ENCODE data around the gene SARNP. TPM values are rescaled to one million over a fixed set of nuclear protein-coding genes. Genes with fewer than 3 reads are reported as not detected.

The SARNP gene
- total and polyA plus RNA-seq, 4 donors = 19.1 to 34.2 (median 25.6) TPM

- H3K9ac ChIP-seq (ENCODE audit: low read depth in 1 of 2, low read length in 2 of 2) = no peak overlapping the region
- DNase-seq (ENCODE audit: low spot score) = no peak
- no peaks in the 10 kb centered on the region for H3K4me1 ChIP-seq (ENCODE audit: control insufficient read depth in 4 of 4, insufficient read depth in 4 of 4, low read length in 3 of 4)
- H3K4me3 ChIP-seq (ENCODE audit: low read depth in 1 of 3, low read length in 3 of 3) = no peak overlapping the region
- TF ChIP-seq FOXA2 (IDR thresholded peaks at IDR 0.05) = no peak
- no peak for TF ChIP-seq YY1 (IDR thresholded peaks at IDR 0.05)
- no peak for TF ChIP-seq FOXA1 (IDR thresholded peaks at IDR 0.05)
- TF ChIP-seq TAF1 (conservative IDR thresholded peaks at IDR 0.05) = no peak
- TF ChIP-seq JUND (IDR thresholded peaks at IDR 0.05) = no peak
- no peak for TF ChIP-seq ATF3 (IDR thresholded peaks at IDR 0.05)
- TF ChIP-seq ZBTB33 (IDR thresholded peaks at IDR 0.05) = no peak
- TF ChIP-seq REST (IDR thresholded peaks at IDR 0.05) = no peak
- TF ChIP-seq SP1 (IDR thresholded peaks at IDR 0.05) = no peak
- WGBS = 45% methylated on average over 1 of the region's 1 CpG
- H3K36me3 ChIP-seq (ENCODE audit: control insufficient read depth in 4 of 4, insufficient read depth in 3 of 4, low read depth in 1 of 4, low read length in 3 of 4) = no peaks in the 10 kb centered on the region
- no peaks in the 10 kb centered on the region for H3K9me3 ChIP-seq (ENCODE audit: control insufficient read depth in 4 of 4, low read length in 3 of 4)
- H3K27ac ChIP-seq (ENCODE audit: low read depth in 1 of 2, low read length in 2 of 2) = no peak overlapping the region
- no peaks in the 10 kb centered on the region for H3K27me3 ChIP-seq (ENCODE audit: control insufficient read depth in 4 of 4, insufficient read depth in 4 of 4, low read length in 3 of 4)
These were observed 32.9 kb upstream of the SARNP start for GRCh38 chr12:55850401-55850800.

GRCh38 chr12:55849616-55850343 lies 32.3 kb upstream of the SARNP start:
- Histone ChIP-seq H3K9ac (ENCODE audit: low read depth in 1 of 2, low read length in 2 of 2) (no peak overlapping the region), H3K4me3 (ENCODE audit: low read depth in 1 of 3, low read length in 3 of 3) (no peak overlapping the region), H3K9me3 (ENCODE audit: control insufficient read depth in 4 of 4, low read length in 3 of 4) (no peaks in the 10 kb centered on the region), H3K27ac (ENCODE audit: low read depth in 1 of 2, low read length in 2 of 2) (no peak overlapping the region), H3K4me1 (ENCODE audit: control insufficient read depth in 4 of 4, insufficient read depth in 4 of 4, low read length in 3 of 4) (no peaks in the 10 kb centered on the region), H3K36me3 (ENCODE audit: control insufficient read depth in 4 of 4, insufficient read depth in 3 of 4, low read depth in 1 of 4, low read length in 3 of 4) (no peaks in the 10 kb centered on the region), H3K27me3 (ENCODE audit: control insufficient read depth in 4 of 4, insufficient read depth in 4 of 4, low read length in 3 of 4) (no peaks in the 10 kb centered on the region)
- no peak for TF ChIP-seq RAD21 (IDR thresholded peaks at IDR 0.05)
- TF ChIP-seq NR2F2 (IDR thresholded peaks at IDR 0.05) = no peak
- TF ChIP-seq ZBTB33 (IDR thresholded peaks at IDR 0.05) = no peak
- no peak for TF ChIP-seq GABPA (IDR thresholded peaks at IDR 0.05 in 1 of 2, conservative IDR thresholded peaks at IDR 0.05 in 1 of 2)
- no peak for TF ChIP-seq REST (IDR thresholded peaks at IDR 0.05)
- no peak for TF ChIP-seq FOXA2 (IDR thresholded peaks at IDR 0.05)
- TF ChIP-seq YY1 (IDR thresholded peaks at IDR 0.05) = no peak
- no peak for TF ChIP-seq EGR1 (IDR thresholded peaks at IDR 0.05; ENCODE audit: low read depth in 2 of 2)
- no peak for DNase-seq (ENCODE audit: low spot score)
- 80% methylated on average over 7 of the region's 7 CpGs for WGBS
